SK-N-SH treated with all-trans-retinoic acid at 6 μM for 48 hours (cell line): ENCODE results near the gene SLAMF8.

ENCODE experiments used
- ARNTL ChIP-seq: fragments of 450-650 bp; formaldehyde crosslinking; IDR thresholded peaks from 2 replicates; pipeline ENCODE4 v1.5.0; 2020; ENCODE audit warnings: low read depth, mild to moderate bottlenecking, moderate library complexity, borderline replicate concordance
- CREB5 ChIP-seq: fragments of 250-450 bp; sonication (Bioruptor Pico); IDR thresholded peaks from 2 replicates; pipeline ENCODE4 v1.5.1; 2020; ENCODE audit warnings: low read depth, mild to moderate bottlenecking, moderate library complexity
- CSDC2 ChIP-seq: fragments of 250-450 bp; sonication (Bioruptor Pico); IDR thresholded peaks from 2 replicates; pipeline ENCODE4 v1.5.0; 2020; ENCODE audit warnings: mild to moderate bottlenecking, moderate library complexity
- CSRNP3 ChIP-seq: fragments of 250-450 bp; sonication (Bioruptor Pico); IDR thresholded peaks from 2 replicates; pipeline ENCODE4 v1.5.1; 2021; ENCODE audit warnings: mild to moderate bottlenecking, moderate library complexity
- GLIS3 ChIP-seq: fragments of 250-450 bp; sonication (Bioruptor Pico); IDR thresholded peaks from 2 replicates; pipeline ENCODE4 v1.5.0; 2020; ENCODE audit warnings: mild to moderate bottlenecking, moderate library complexity
- ISL1 ChIP-seq: fragments of 250-450 bp; sonication (Bioruptor Pico); IDR thresholded peaks from 2 replicates; pipeline ENCODE4 v2.1.2; 2022; ENCODE audit warnings: mild to moderate bottlenecking, moderate library complexity
- PATZ1 ChIP-seq: fragments of 250-450 bp; sonication (Bioruptor Pico); IDR thresholded peaks from 2 replicates; pipeline ENCODE4 v1.8.0; 2020; ENCODE audit warnings: mild to moderate bottlenecking, moderate library complexity, borderline replicate concordance
- RARB ChIP-seq: fragments of 250-450 bp; sonication (Bioruptor Pico); IDR thresholded peaks from 2 replicates; pipeline ENCODE4 v1.8.0; 2021; ENCODE audit warnings: mild to moderate bottlenecking, moderate library complexity
- SNAI2 ChIP-seq: fragments of 250-450 bp; sonication (Bioruptor Pico); IDR thresholded peaks from 2 replicates; pipeline ENCODE4 v1.5.0; 2020; ENCODE audit warnings: mild to moderate bottlenecking, moderate library complexity
- ZC3H10 ChIP-seq: fragments of 250-450 bp; sonication (Bioruptor Pico); IDR thresholded peaks from 2 replicates; pipeline ENCODE4 v1.5.1; 2021; ENCODE audit warnings: mild to moderate bottlenecking, moderate library complexity
- ZFP30 ChIP-seq: fragments of 450-650 bp; formaldehyde crosslinking; IDR thresholded peaks from 2 replicates; pipeline ENCODE4 v1.5.0; 2022; ENCODE audit warnings: mild to moderate bottlenecking, moderate library complexity
- ZNF8 ChIP-seq: fragments of 450-650 bp; formaldehyde crosslinking; IDR thresholded peaks from 2 replicates; pipeline ENCODE4 v1.5.0; 2020; ENCODE audit warnings: mild to moderate bottlenecking, moderate library complexity

GRCh38 chr1:159866066-159866465 lies 39.4 kb downstream of the SLAMF8 start:
- TF ChIP-seq PATZ1 (CRISPR knock-in tag) (no peak), ARNTL (no peak), CSDC2 (CRISPR knock-in tag) (no peak), CSRNP3 (no peak), CREB5 (CRISPR knock-in tag) (no peak), GLIS3 (CRISPR knock-in tag) (no peak), RARB (CRISPR knock-in tag) (no peak), ZC3H10 (CRISPR knock-in tag) (no peak), ZFP30 (CRISPR knock-in tag) (no peak), SNAI2 (CRISPR knock-in tag) (no peak), ISL1 (CRISPR knock-in tag) (no peak), ZNF8 (CRISPR knock-in tag) (no peak)
